Measurements from ENCODE around the gene GLIS1.

- TF ChIP-seq CTCF (conservative IDR thresholded peaks at IDR 0.05) (no peak), ZFX (IDR thresholded peaks at IDR 0.05) (no peak)
Measured at GRCh38 chr1:53703174-53703573, 35.8 kb downstream of the GLIS1 start.
